Astrocyte (in vitro differentiated cells and primary cell): ENCODE results near the gene ZNF26. TPM values are rescaled to one million over a fixed set of nuclear protein-coding genes. Genes with fewer than 3 reads are reported as not detected.
"Not testable (repeated sequence)": the region's sequence is repeated elsewhere in the genome, so short reads cannot be mapped to it uniquely, and the experiment has no call there.

Experiments
- DNase-seq: peaks from one replicate; pipeline ENCODE4 v3.0.0-alpha.2; 2010; ENCODE audit warnings: low read depth
- FAIRE-seq: peaks from 2 replicates; lab custom pipeline; 2011; peaks lifted over from hg19 to GRCh38; lab: Jason Lieb, UNC
- H2AFZ ChIP-seq: 2 replicates; pipeline ENCODE4 v1.6.0; 2012; ENCODE audit warnings: low read depth, low read length, inconsistent platforms
- H3K27ac ChIP-seq: 2 replicates; pipeline ENCODE4 v1.5.1; 2011; ENCODE audit warnings: low read depth, low read length, inconsistent platforms
- H3K27me3 ChIP-seq: 2 replicates; pipeline ENCODE4 v1.6.0; 2011; ENCODE audit warnings: low read length, inconsistent platforms; ENCODE audit not compliant: insufficient read depth
- H3K36me3 ChIP-seq: 2 replicates; pipeline ENCODE4 v1.5.1; 2011; ENCODE audit warnings: low read length, inconsistent platforms; ENCODE audit not compliant: insufficient read depth
- H3K4me1 ChIP-seq: 2 replicates; pipeline ENCODE4 v1.5.1; 2011; ENCODE audit warnings: low read length, inconsistent platforms; ENCODE audit not compliant: insufficient read depth
- H3K4me2 ChIP-seq: 2 replicates; pipeline ENCODE4 v1.6.0; 2012; ENCODE audit warnings: low read length, inconsistent platforms
- H3K4me3 ChIP-seq: 2 replicates; pipeline ENCODE4 v1.5.1; 2011; ENCODE audit warnings: low read depth, mild to moderate bottlenecking, low read length, inconsistent platforms; ENCODE audit not compliant: insufficient read depth
- H3K79me2 ChIP-seq: 2 replicates; pipeline ENCODE4 v1.6.0; 2012; ENCODE audit warnings: mild to moderate bottlenecking, low read length, inconsistent platforms; ENCODE audit not compliant: insufficient read depth
- H3K9ac ChIP-seq: 2 replicates; pipeline ENCODE4 v1.6.0; 2012; ENCODE audit warnings: mild to moderate bottlenecking, low read length, inconsistent platforms
- H3K9me3 ChIP-seq: 2 replicates; pipeline ENCODE4 v1.5.1; 2012; ENCODE audit warnings: low read depth, mild to moderate bottlenecking, low read length, inconsistent platforms; ENCODE audit not compliant: insufficient read depth
- H4K20me1 ChIP-seq: 2 replicates; pipeline ENCODE4 v1.6.0; 2012; ENCODE audit warnings: low read length, inconsistent platforms; ENCODE audit not compliant: insufficient read depth
- H3K27ac Mint-ChIP-seq: one replicate; pipeline ENCODE4 v1.8.0; 2021; ENCODE audit warnings: mild to moderate bottlenecking, mixed read lengths; ENCODE audit not compliant: unreplicated experiment
- H3K27me3 Mint-ChIP-seq: one replicate; pipeline ENCODE4 v1.8.0; 2021; ENCODE audit warnings: low read depth, mixed read lengths; ENCODE audit not compliant: unreplicated experiment
- H3K36me3 Mint-ChIP-seq: one replicate; pipeline ENCODE4 v1.8.0; 2021; ENCODE audit warnings: low read depth, mixed read lengths; ENCODE audit not compliant: unreplicated experiment
- H3K4me1 Mint-ChIP-seq: one replicate; pipeline ENCODE4 v1.8.0; 2021; ENCODE audit warnings: low read depth, mixed read lengths; ENCODE audit not compliant: unreplicated experiment
- H3K4me3 Mint-ChIP-seq: one replicate; pipeline ENCODE4 v1.8.0; 2021; ENCODE audit warnings: mild to moderate bottlenecking, moderate library complexity, mixed read lengths; ENCODE audit not compliant: unreplicated experiment
- H3K9me3 Mint-ChIP-seq: one replicate; pipeline ENCODE4 v1.8.0; 2021; ENCODE audit warnings: mild to moderate bottlenecking, mixed read lengths; ENCODE audit not compliant: unreplicated experiment
- CTCF ChIP-seq: IDR thresholded peaks from 2 replicates; pipeline ENCODE4 v1.5.1; 2011; ENCODE audit warnings: low read depth, mild to moderate bottlenecking, inconsistent platforms, low read length, moderate library complexity; ENCODE audit not compliant: insufficient read depth
- EZH2 ChIP-seq: IDR thresholded peaks from 2 replicates; pipeline ENCODE4 v1.6.1; 2012; ENCODE audit warnings: mild to moderate bottlenecking, low read length, inconsistent platforms; ENCODE audit not compliant: insufficient read depth
- total RNA-seq: library from RNA; stranded (reverse); gene quantifications from 2 replicates; pipeline ENCODE4 v1.2.1, GENCODE V29; 2021

The ZNF26 gene
- total RNA-seq, 1 donor from 2014 or later: 11.7 TPM

GRCh38 chr12:132972374-132972773 lies 13.8 kb upstream of the ZNF26 start:
- no peaks in the 10 kb centered on the region for H3K27me3 ChIP-seq
- no peak for TF ChIP-seq EZH2
- no peak for TF ChIP-seq CTCF
- Mint-ChIP-seq H3K4me1 (no peaks in the 10 kb centered on the region), H3K27me3 (peaks cover 2% of the 10 kb centered on the region), H3K27ac (no peak overlapping the region), H3K9me3 (peaks cover 23% of the 10 kb centered on the region), H3K4me3 (no peak overlapping the region), H3K36me3 (peaks cover 6% of the 10 kb centered on the region)
- H3K79me2 ChIP-seq: no peaks in the 10 kb centered on the region
- H3K4me2 ChIP-seq: no peak overlapping the region
- H3K4me1 ChIP-seq: no peaks in the 10 kb centered on the region
- H3K4me3 ChIP-seq: no peak overlapping the region
- no peak for FAIRE-seq
- H3K27ac ChIP-seq: no peak overlapping the region
- H3K9me3 ChIP-seq: no peaks in the 10 kb centered on the region
- no peak overlapping the region for H2AFZ ChIP-seq
- H4K20me1 ChIP-seq: no peaks in the 10 kb centered on the region
- DNase-seq: no peak
- H3K9ac ChIP-seq: no peak overlapping the region
- no peaks in the 10 kb centered on the region for H3K36me3 ChIP-seq

GRCh38 chr12:132976870-132977269 lies 9.3 kb upstream of the ZNF26 start:
- not testable (repeated sequence) for DNase-seq, H3K27me3 ChIP-seq, H3K4me3 Mint-ChIP-seq, H3K9me3 ChIP-seq, H4K20me1 ChIP-seq, H3K4me1 Mint-ChIP-seq, H3K4me2 ChIP-seq, H3K4me3 ChIP-seq, FAIRE-seq, H3K36me3 Mint-ChIP-seq, H3K9ac ChIP-seq, H2AFZ ChIP-seq, H3K4me1 ChIP-seq, H3K27ac Mint-ChIP-seq, H3K27ac ChIP-seq, H3K27me3 Mint-ChIP-seq, H3K79me2 ChIP-seq, H3K36me3 ChIP-seq
- peaks cover 11% of the 10 kb centered on the region for H3K9me3 Mint-ChIP-seq

GRCh38 chr12:132986885-132987225 lies 688 bp downstream of the ZNF26 start:
- H3K79me2 ChIP-seq: peaks cover 57% of the 10 kb centered on the region
- TF ChIP-seq CTCF (no peak), EZH2 (no peak)
- peaks cover 7% of the 10 kb centered on the region for H3K4me1 Mint-ChIP-seq
- no peaks in the 10 kb centered on the region for H3K27me3 ChIP-seq
- H2AFZ ChIP-seq: peak overlapping the region; percentile 85
- H3K4me3 Mint-ChIP-seq: peak overlapping the region; percentile 96
- H3K4me3 ChIP-seq: peak overlapping the region; percentile 86
- FAIRE-seq (no peak), DNase-seq (peak; percentile 22)
- peaks cover 21% of the 10 kb centered on the region for H3K9me3 Mint-ChIP-seq
- peaks cover 1% of the 10 kb centered on the region for H3K27me3 Mint-ChIP-seq
- H3K4me1 ChIP-seq: peaks cover 4% of the 10 kb centered on the region
- H3K27ac Mint-ChIP-seq: peak overlapping the region; percentile 75
- H3K36me3 Mint-ChIP-seq: peaks cover 24% of the 10 kb centered on the region
- H3K4me2 ChIP-seq: peak overlapping the region; percentile 81
- peak overlapping the region; percentile 55 for H3K27ac ChIP-seq
- H3K9ac ChIP-seq: peak overlapping the region; percentile 85
- no peaks in the 10 kb centered on the region for H3K9me3 ChIP-seq
- H3K36me3 ChIP-seq: peaks cover 3% of the 10 kb centered on the region
- peaks cover 3% of the 10 kb centered on the region for H4K20me1 ChIP-seq
